Heart left ventricle (tissue), 16 donors: Measurements from ENCODE around the gene CHAC2. TPM values are rescaled to one million over a fixed set of nuclear protein-coding genes. Genes with fewer than 3 reads are reported as not detected.
A peak's percentile ranks its signal among the peaks of the same experiment; 100 is the strongest.

Source experiments
- ATAC-seq, 4 donors: fragments of 200-7000 bp; cut with Tn5 transposase; one replicate each; pipeline ENCODE4 v1.9.1; 2020 to 2022; ENCODE audit warnings: moderate library complexity in 4 of 4, mild to moderate bottlenecking in 3 of 4, moderate number of reproducible peaks in 1 of 4
- DNase-seq, 5 donors: peaks; one replicate each; pipeline ENCODE4 v3.0.0-alpha.2; 2020
- H3K27ac ChIP-seq, 12 donors: fragments of 200-600 bp; sonication (generic) in 4 of 12; one replicate each; pipeline versions ENCODE4 v1.5.0 to v1.8.0; 2016 to 2022; ENCODE audit warnings: mild to moderate bottlenecking in 2 of 12
- H3K27me3 ChIP-seq, 9 donors: fragments of 200-600 bp; sonication (generic) in 2 of 9; one replicate each; pipeline versions ENCODE4 v1.5.1 to v1.8.0; 2016 to 2022; ENCODE audit warnings: mild to moderate bottlenecking in 3 of 9
- H3K36me3 ChIP-seq, 9 donors: fragments of 200-600 bp; sonication (generic) in 2 of 9; one replicate each; pipeline versions ENCODE4 v1.5.0 to v1.8.0; 2018 to 2022; ENCODE audit warnings: mild to moderate bottlenecking in 2 of 9
- H3K4me1 ChIP-seq, 12 donors: fragments of 200-600 bp; sonication (generic) in 4 of 12; one replicate each; pipeline versions ENCODE4 v1.5.0 to v1.8.0; 2016 to 2022; ENCODE audit warnings: mild to moderate bottlenecking in 3 of 12
- H3K4me3 ChIP-seq, 12 donors: fragments of 200-600 bp; sonication (generic) in 4 of 12; one replicate each; pipeline versions ENCODE4 v1.5.0 to v1.8.0; 2017 to 2022; ENCODE audit warnings: mild to moderate bottlenecking in 9 of 12, moderate library complexity in 4 of 12
- H3K9me3 ChIP-seq, 12 donors: fragments of 200-600 bp; sonication (generic) in 4 of 12; one replicate each; pipeline versions ENCODE4 v1.5.0 to v1.8.0; 2016 to 2022; ENCODE audit warnings: mild to moderate bottlenecking in 1 of 12
- POLR2A ChIP-seq, 2 donors: fragments of 450-650 bp; IDR thresholded peaks; one replicate each; pipeline ENCODE4 v1.6.1; 2017; ENCODE audit warnings: antibody characterized with exemption in 2 of 2, mild to moderate bottlenecking in 2 of 2, moderate library complexity in 2 of 2
- WGBS, 4 donors: extraction: QIAGEN DNeasy Blood & Tissue Kit in 2 of 4; methylation state at CpG; one replicate each; pipeline versions ENCODE4 v1.1.5 to v1.1.7; 2013 to 2018; 5-methylcytosine and 5-hydroxymethylcytosine counted together
- intact Hi-C, 10 donors: fragments of 100-400 bp; cut with DNase I; formaldehyde crosslinking; loops; one replicate each; pipeline versions ENCODE4 v1.11.1 to v1.14.2; 2022
- polyA plus RNA-seq, 2 donors: library from polyadenylated mRNA; stranded (reverse); fragments of 200-250 nt; gene quantifications; one replicate each; pipeline ENCODE4 v1.2.3, GENCODE V29; 2013
- total RNA-seq, 9 donors: library from RNA; depleted of rRNA in 2 of 9; stranded (reverse); fragments of >200 nt in 2 of 9; fragmentation: NEBNext Ultra II Directional in 3 of 9; extraction: Animal tissue kit (Norgen Biotek cat#: 25700) in 3 of 9; gene quantifications; one replicate each; pipeline versions ENCODE4 v1.1.0 to v1.2.4, GENCODE V29; 2016 to 2023
- TF ChIP-seq, protein P1 (sequence below), 12 donors: fragments of 200-600 bp; sonication (generic) in 4 of 12; IDR thresholded peaks; one replicate each; pipeline versions ENCODE4 v1.5.0 to v1.8.0; 2018 to 2022; ENCODE audit warnings: antibody characterized with exemption in 12 of 12, mild to moderate bottlenecking in 5 of 12
- donor health status: ischemic (EF 13 %, LVEDD 7.1; RV severe dilation, severe dysfunction).
- donor health status: healthy with polysubstance abuse.
- donor health status: DM: no; HTN: yes; CAD: no.
- donor health status: DM: no; HTN: no; CAD: no.
- donor health status: ischemic (EF 25% LVEDD 6.9; RV normal size, moderate dysfunction).
- donor health status: ischemic (EF 25% LVEDD 5.7; RV mildly dilated, moderate dysfunction).
- donor health status: healthy.
- donor health status: DM: yes; HTN: yes; CAD: no.
- donor health status: ischemic (EF 35%, LVEDD 5.7; RV mildly dilated, moderate dysfunction).
- donor health status: nonischemic (EF 11% LVEDD 7.7; RV severe dilation, severe dysfunction).
- donor health status: DM: yes; HTN: yes; CAD: no.
- donor health status: PGD.
- donor health status: ischemic (EF 29% LVEDD 5.4; RV normal size, mild dysfunction).
- donor health status: nonischemic (EF 23%, LVEDD 6.1; RV moderate dilation, normal function).

Gene CHAC2
- total and polyA plus RNA-seq, 11 donors: 1.4 to 10.1 (median 3.2) TPM

DNA sequence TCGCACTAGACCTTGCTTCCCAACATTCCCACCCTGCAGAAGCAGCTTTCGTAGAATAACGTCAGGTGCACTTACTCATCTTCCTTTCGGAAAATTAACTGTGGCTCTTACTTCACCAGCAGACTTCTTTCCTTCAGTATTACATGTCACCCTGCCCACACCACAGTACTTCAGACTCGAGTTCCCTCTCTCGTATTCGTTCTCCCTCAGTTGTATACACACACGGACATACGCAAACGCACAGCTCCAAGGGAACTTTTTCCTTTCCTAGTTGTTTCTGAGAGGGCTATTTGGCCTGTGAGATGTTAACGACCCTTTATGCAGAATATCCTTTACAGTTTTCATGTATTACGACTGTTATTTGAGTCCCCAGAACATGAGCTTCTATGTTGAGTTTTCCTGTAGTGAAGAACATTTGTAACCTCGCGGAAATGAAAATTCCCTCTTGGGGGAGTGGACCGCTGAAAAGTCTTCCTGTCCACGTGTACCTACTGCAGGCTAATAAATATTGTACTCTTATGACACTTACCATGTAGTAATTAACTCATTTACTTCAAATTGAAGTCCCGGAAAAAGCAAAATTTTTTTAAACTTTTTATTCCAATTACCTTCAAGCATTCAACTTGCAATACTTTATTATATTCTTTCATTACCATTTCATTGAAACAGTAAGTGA is 20.1 kb downstream of the CHAC2 start:
- H3K4me3 ChIP-seq: peak overlapping the region; percentile 54 to 97 (median 92)
- H3K4me1 ChIP-seq: peaks cover 0 to 55% (median 30%) of the 10 kb centered on the region in 12 donors
- H3K36me3 ChIP-seq: peaks cover 0 to under 1% (median 0%) of the 10 kb centered on the region in 9 donors
- DNase-seq (no peak), ATAC-seq (no peak)
- no peaks in the 10 kb centered on the region for H3K27me3 ChIP-seq
- WGBS, 4 donors: 4 to 6% (median 5%) methylated on average over 17 of the region's 17 CpGs
- no peaks in the 10 kb centered on the region for H3K9me3 ChIP-seq
- peak overlapping the region; percentile 63 to 90 (median 82) for H3K27ac ChIP-seq
- intact Hi-C loops: no loop called here
- TF ChIP-seq POLR2A (IDR thresholded peaks at IDR 0.05): no peak
- TF ChIP-seq, protein P1, sequence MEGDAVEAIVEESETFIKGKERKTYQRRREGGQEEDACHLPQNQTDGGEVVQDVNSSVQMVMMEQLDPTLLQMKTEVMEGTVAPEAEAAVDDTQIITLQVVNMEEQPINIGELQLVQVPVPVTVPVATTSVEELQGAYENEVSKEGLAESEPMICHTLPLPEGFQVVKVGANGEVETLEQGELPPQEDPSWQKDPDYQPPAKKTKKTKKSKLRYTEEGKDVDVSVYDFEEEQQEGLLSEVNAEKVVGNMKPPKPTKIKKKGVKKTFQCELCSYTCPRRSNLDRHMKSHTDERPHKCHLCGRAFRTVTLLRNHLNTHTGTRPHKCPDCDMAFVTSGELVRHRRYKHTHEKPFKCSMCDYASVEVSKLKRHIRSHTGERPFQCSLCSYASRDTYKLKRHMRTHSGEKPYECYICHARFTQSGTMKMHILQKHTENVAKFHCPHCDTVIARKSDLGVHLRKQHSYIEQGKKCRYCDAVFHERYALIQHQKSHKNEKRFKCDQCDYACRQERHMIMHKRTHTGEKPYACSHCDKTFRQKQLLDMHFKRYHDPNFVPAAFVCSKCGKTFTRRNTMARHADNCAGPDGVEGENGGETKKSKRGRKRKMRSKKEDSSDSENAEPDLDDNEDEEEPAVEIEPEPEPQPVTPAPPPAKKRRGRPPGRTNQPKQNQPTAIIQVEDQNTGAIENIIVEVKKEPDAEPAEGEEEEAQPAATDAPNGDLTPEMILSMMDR (IDR thresholded peaks at IDR 0.05): no peak

DNA sequence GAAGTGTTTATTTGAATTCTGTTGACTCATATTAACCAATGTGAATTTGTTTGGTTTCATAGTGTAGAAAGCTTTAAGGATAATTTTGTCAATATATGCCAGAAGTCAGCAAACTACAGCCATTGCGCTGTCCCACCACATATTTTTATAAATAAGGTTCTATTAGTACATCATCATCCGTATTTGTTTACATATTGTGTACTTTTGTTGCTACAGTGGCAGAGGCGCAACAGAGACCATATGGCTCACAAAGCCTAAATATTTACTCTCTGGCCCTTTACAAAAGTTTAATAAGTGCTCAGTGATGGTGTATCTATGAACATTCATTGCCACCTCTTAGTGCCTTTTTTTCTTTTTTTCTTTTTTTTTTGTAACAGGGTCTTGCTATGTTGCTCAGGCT is 25.7 kb downstream of the CHAC2 start:
- ATAC-seq (no peak), DNase-seq (no peak)
- Histone ChIP-seq H3K27me3 (no peaks in the 10 kb centered on the region), H3K27ac (no peak overlapping the region), H3K9me3 (no peaks in the 10 kb centered on the region), H3K4me1 (peaks cover 0 to 21% (median 8%) of the 10 kb centered on the region in 12 donors), H3K36me3 (peaks cover 0 to 48% (median 41%) of the 10 kb centered on the region in 9 donors), H3K4me3 (no peak overlapping the region)
- intact Hi-C loops: no loop called here
- 93 to 97% (median 95%) methylated on average over 3 of the region's 3 CpGs for WGBS, 4 donors
- TF ChIP-seq POLR2A (IDR thresholded peaks at IDR 0.05): no peak
- TF ChIP-seq, protein P1 (IDR thresholded peaks at IDR 0.05): no peak

DNA sequence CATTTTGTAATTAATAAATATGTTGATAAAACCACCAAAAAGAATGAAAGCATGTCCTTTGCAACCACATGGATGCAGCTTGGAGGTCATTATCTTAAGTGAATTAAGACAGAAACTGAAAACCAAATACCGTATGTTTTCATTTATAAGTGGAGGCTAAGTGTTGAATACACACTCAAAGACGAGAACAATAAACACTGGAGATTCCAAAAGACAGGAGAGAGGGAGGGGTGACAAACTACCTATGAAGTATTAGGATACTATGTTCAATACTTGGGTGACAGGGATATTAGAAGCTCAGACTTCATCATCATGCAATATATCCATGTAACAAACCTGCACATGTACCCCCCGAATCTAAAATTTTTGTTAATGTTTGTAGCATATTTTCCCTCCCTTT is 26.2 kb downstream of the CHAC2 start:
- intact Hi-C loops: no loop called here
- H3K4me3 ChIP-seq: no peak overlapping the region
- ATAC-seq: no peak

DNA sequence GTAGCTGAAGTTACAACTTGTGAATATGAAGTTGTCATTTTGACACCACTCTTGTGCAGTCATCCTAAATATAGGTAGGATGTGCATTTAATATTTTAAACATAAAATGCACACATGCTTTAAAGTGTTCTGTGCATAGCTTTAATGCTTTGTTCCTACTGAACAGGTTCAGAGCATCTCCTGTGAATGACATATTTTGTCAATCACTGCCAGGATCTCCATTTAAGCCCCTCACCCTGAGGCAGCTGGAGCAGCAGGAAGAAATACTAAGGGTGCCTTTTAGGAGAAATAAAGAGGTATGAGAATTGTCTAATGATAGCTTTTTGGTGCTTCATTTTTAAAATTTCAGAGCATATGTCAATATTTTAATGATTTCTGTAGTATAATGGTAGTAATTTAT is 33.9 kb downstream of the CHAC2 start:
- H3K36me3 ChIP-seq: peaks cover 0 to 100% (median 98%) of the 10 kb centered on the region in 9 donors
- H3K27ac ChIP-seq: no peak overlapping the region
- intact Hi-C loops: no loop called here
- no peak overlapping the region for H3K4me3 ChIP-seq
- ATAC-seq: no peak
- H3K27me3 ChIP-seq: no peaks in the 10 kb centered on the region
- no peak for DNase-seq
- H3K4me1 ChIP-seq: peaks cover 0 to 6% (median 0%) of the 10 kb centered on the region in 12 donors
- H3K9me3 ChIP-seq: no peaks in the 10 kb centered on the region
- TF ChIP-seq, protein P1 (IDR thresholded peaks at IDR 0.05): no peak
- TF ChIP-seq POLR2A (IDR thresholded peaks at IDR 0.05): no peak

More for the DNA sequence above, 26.2 kb downstream of the CHAC2 start:
- 83 to 92% (median 86%) methylated on average over 3 of the region's 3 CpGs for WGBS, 4 donors
- DNase-seq: no peak
- Histone ChIP-seq H3K27me3 (no peaks in the 10 kb centered on the region), H3K9me3 (no peaks in the 10 kb centered on the region), H3K27ac (no peak overlapping the region), H3K36me3 (peaks cover 0 to 53% (median 47%) of the 10 kb centered on the region in 9 donors), H3K4me1 (peaks cover 0 to 15% (median 3%) of the 10 kb centered on the region in 12 donors)
- TF ChIP-seq, protein P1 (IDR thresholded peaks at IDR 0.05): no peak
- TF ChIP-seq POLR2A (IDR thresholded peaks at IDR 0.05): no peak
